Osteoblast (primary cell): ENCODE data around the gene SEH1L. TPM values are rescaled to one million over a fixed set of nuclear protein-coding genes. Genes with fewer than 3 reads are reported as not detected.

ENCODE experiments used
- DNase-seq: peaks from one replicate; pipeline ENCODE4 v3.0.0; 2011; ENCODE audit warnings: low spot score, mixed read lengths; ENCODE audit not compliant: insufficient read length; ENCODE audit errors: missing footprints
- H2AFZ ChIP-seq: 2 replicates; pipeline ENCODE4 v1.6.0; 2011; ENCODE audit warnings: mild to moderate bottlenecking, low read length
- H3K27ac ChIP-seq: 2 replicates; pipeline ENCODE4 v1.5.1; 2011; ENCODE audit warnings: mild to moderate bottlenecking, low read depth, low read length, moderate library complexity
- H3K27me3 ChIP-seq: 2 replicates; pipeline ENCODE4 v1.6.0; 2012; ENCODE audit warnings: mild to moderate bottlenecking, control low read depth, inconsistent platforms, low read length, moderate library complexity; ENCODE audit not compliant: insufficient read depth
- H3K36me3 ChIP-seq: 2 replicates; pipeline ENCODE4 v1.5.1; 2011; ENCODE audit warnings: mild to moderate bottlenecking, low read length, control low read depth, moderate library complexity; ENCODE audit not compliant: insufficient read depth
- H3K4me1 ChIP-seq: 2 replicates; pipeline ENCODE4 v1.5.1; 2011; ENCODE audit warnings: mild to moderate bottlenecking, low read length, control low read depth, moderate library complexity; ENCODE audit not compliant: insufficient read depth
- H3K4me2 ChIP-seq: 2 replicates; pipeline ENCODE4 v1.6.0; 2011; ENCODE audit warnings: mild to moderate bottlenecking, low read length; ENCODE audit not compliant: insufficient read depth
- H3K4me3 ChIP-seq: fragments of 200-600 bp; sonication (generic); 3 replicates; pipeline ENCODE4 v1.5.1; 2012; ENCODE audit warnings: mild to moderate bottlenecking, low read length, inconsistent platforms; ENCODE audit not compliant: insufficient read depth
- H3K79me2 ChIP-seq: 2 replicates; pipeline ENCODE4 v1.6.0; 2012; ENCODE audit warnings: mild to moderate bottlenecking, low read length, control low read depth, inconsistent platforms; ENCODE audit not compliant: insufficient read depth
- H3K9me3 ChIP-seq: 2 replicates; pipeline ENCODE4 v1.5.1; 2011; ENCODE audit warnings: low read depth, low read length, control low read depth
- H4K20me1 ChIP-seq: 2 replicates; pipeline ENCODE4 v1.6.0; 2012; ENCODE audit warnings: mild to moderate bottlenecking, low read length, control low read depth; ENCODE audit not compliant: insufficient read depth
- CTCF ChIP-seq: IDR thresholded peaks from 2 replicates; pipeline ENCODE4 v1.5.1; 2011; ENCODE audit warnings: mild to moderate bottlenecking, low read depth, low read length, moderate library complexity; ENCODE audit errors: extremely low read depth
- total RNA-seq: library from RNA; depleted of rRNA; stranded (reverse); fragments of >200 nt; gene quantifications from 2 replicates; pipeline ENCODE4 v1.2.3, GENCODE V29; 2012

The SEH1L gene
- total RNA-seq, 1 donor: 51.0 TPM

GRCh38 chr18:12911929-12912703, 35.7 kb upstream of the SEH1L start:
- Histone ChIP-seq H3K27me3 (no peaks in the 10 kb centered on the region), H3K9me3 (no peaks in the 10 kb centered on the region), H4K20me1 (no peaks in the 10 kb centered on the region), H3K4me1 (peaks cover 14% of the 10 kb centered on the region), H3K36me3 (no peaks in the 10 kb centered on the region), H3K27ac (no peak overlapping the region), H3K79me2 (no peaks in the 10 kb centered on the region), H3K4me2 (no peak overlapping the region), H3K4me3 (no peak overlapping the region), H2AFZ (no peak overlapping the region)
- TF ChIP-seq CTCF: no peak
- no peak for DNase-seq

GRCh38 chr18:12921178-12921577, 26.6 kb upstream of the SEH1L start:
- H3K79me2 ChIP-seq: no peaks in the 10 kb centered on the region
- TF ChIP-seq CTCF: no peak
- H3K4me3 ChIP-seq: no peak overlapping the region
- DNase-seq: no peak
- no peak overlapping the region for H3K27ac ChIP-seq
- H2AFZ ChIP-seq: no peak overlapping the region
- no peaks in the 10 kb centered on the region for H4K20me1 ChIP-seq
- peaks cover 2% of the 10 kb centered on the region for H3K4me1 ChIP-seq
- H3K27me3 ChIP-seq: no peaks in the 10 kb centered on the region
- no peak overlapping the region for H3K4me2 ChIP-seq
- no peaks in the 10 kb centered on the region for H3K36me3 ChIP-seq
- no peaks in the 10 kb centered on the region for H3K9me3 ChIP-seq

DNA sequence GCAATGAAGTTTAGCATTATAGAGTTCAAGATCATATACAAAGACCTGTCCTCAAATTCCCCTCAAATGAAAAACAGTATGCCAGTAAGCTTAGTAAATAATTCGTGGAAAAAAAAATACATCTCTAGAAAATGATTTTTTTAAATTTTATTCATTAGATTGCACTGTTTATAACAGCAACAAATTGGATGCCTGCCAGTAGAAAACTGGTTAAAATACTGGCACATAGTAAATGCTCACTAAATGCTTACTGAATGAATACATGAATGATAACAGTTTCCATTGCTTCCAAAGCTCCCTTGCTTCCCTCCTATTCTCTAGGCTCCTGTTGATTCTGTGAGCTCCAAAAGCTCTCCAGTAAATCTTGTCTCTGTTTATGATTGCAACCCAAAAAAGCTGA, 25.5 kb upstream of the SEH1L start:
- no peak for DNase-seq
- TF ChIP-seq CTCF: no peak
- no peaks in the 10 kb centered on the region for H3K36me3 ChIP-seq

DNA sequence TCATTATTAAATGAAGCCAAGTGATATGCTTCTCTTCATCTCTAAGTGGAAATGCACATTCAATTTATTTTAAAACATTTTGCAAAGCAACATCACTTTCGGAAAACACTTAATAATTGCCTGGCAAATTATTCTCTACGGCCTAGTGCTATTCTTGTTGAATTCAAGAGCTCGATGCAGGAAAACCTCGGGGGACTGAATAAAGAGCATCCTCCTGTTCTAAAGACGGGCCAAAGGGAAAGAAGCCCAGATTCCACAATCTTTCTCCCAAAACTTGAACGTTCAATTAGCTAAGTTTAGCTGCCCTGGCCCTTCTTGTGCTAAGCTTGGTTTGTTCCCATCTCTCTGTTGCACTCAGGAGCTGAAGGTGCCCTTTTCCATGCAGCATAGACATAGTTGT, 23.2 kb upstream of the SEH1L start:
- Histone ChIP-seq H3K4me2 (no peak overlapping the region), H2AFZ (no peak overlapping the region), H3K36me3 (no peaks in the 10 kb centered on the region), H4K20me1 (no peaks in the 10 kb centered on the region), H3K27ac (no peak overlapping the region), H3K79me2 (no peaks in the 10 kb centered on the region), H3K9me3 (no peaks in the 10 kb centered on the region), H3K27me3 (no peaks in the 10 kb centered on the region), H3K4me3 (no peak overlapping the region), H3K4me1 (peaks cover 2% of the 10 kb centered on the region)
- no peak for DNase-seq
- no peak for TF ChIP-seq CTCF

More for the DNA sequence above, 25.5 kb upstream of the SEH1L start:
- no peaks in the 10 kb centered on the region for H4K20me1 ChIP-seq
- H3K4me1 ChIP-seq: peaks cover 2% of the 10 kb centered on the region
- no peaks in the 10 kb centered on the region for H3K9me3 ChIP-seq
- H3K27ac ChIP-seq: no peak overlapping the region
- no peak overlapping the region for H3K4me3 ChIP-seq
- H3K27me3 ChIP-seq: no peaks in the 10 kb centered on the region
- no peaks in the 10 kb centered on the region for H3K79me2 ChIP-seq
- H2AFZ ChIP-seq: no peak overlapping the region
- H3K4me2 ChIP-seq: no peak overlapping the region
